Stimulated activated CD4-positive, alpha-beta T cell treated with anti-CD3 and anti-CD28 coated beads, Interleukin-1b, Interleukin-23, amount 100 ng/mL, for 48 hours (primary cell): ENCODE results near the gene ZNRD2.

ENCODE experiments used
- DNase-seq: peaks from one replicate; pipeline ENCODE4 v3.0.0-alpha.2; 2020

ZNRD2 gene

GRCh38 chr11:65589444-65590239 lies 19.4 kb downstream of the ZNRD2 start:
- DNase-seq, result no peak

- no peak for DNase-seq
These were observed 20.0 kb downstream of the ZNRD2 start for GRCh38 chr11:65590240-65590738.

GRCh38 chr11:65591939-65592857 lies 21.9 kb downstream of the ZNRD2 start:
- DNase-seq, result no peak

- no peak for DNase-seq
These were observed 22.7 kb downstream of the ZNRD2 start for GRCh38 chr11:65592858-65593517.

- DNase-seq, result no peak
These were observed 23.5 kb downstream of the ZNRD2 start for GRCh38 chr11:65593518-65594414.

- DNase-seq, result no peak
These were observed 24.9 kb downstream of the ZNRD2 start for GRCh38 chr11:65595131-65595530.

- no peak for DNase-seq
These were observed 25.4 kb downstream of the ZNRD2 start, which contains the start of gene KCNK7 for GRCh38 chr11:65595543-65596281. TSS of gene KCNK7 (minus strand) at chr11:65595800. CDS start at chr11:65595772, 28 bp downstream.

GRCh38 chr11:65596520-65596919 lies 26.2 kb downstream of the ZNRD2 start:
- no peak for DNase-seq

- DNase-seq, result no peak
These were observed 28.0 kb downstream of the ZNRD2 start for GRCh38 chr11:65598258-65598699.

GRCh38 chr11:65599216-65599954 lies 29.1 kb downstream of the ZNRD2 start:
- DNase-seq, result no peak

GRCh38 chr11:65599955-65600246 lies 29.6 kb downstream of the ZNRD2 start:
- DNase-seq, result no peak

- no peak for DNase-seq
These were observed 34.0 kb downstream of the ZNRD2 start for GRCh38 chr11:65604258-65604657.

GRCh38 chr11:65606876-65607613 lies 36.8 kb downstream of the ZNRD2 start:
- DNase-seq, result no peak

- DNase-seq, result no peak
These were observed 37.5 kb downstream of the ZNRD2 start for GRCh38 chr11:65607614-65608426.

GRCh38 chr11:65609229-65609628 lies 39.0 kb downstream of the ZNRD2 start:
- no peak for DNase-seq

GRCh38 chr11:65609665-65610064 lies 39.4 kb downstream of the ZNRD2 start:
- DNase-seq, result no peak

GRCh38 chr11:65610404-65610803 lies 40.1 kb downstream of the ZNRD2 start:
- no peak for DNase-seq

- no peak for DNase-seq
These were observed 40.9 kb downstream of the ZNRD2 start for GRCh38 chr11:65611028-65611757.
